ENCODE results near the gene LRRC37A. TPM values are rescaled to one million over a fixed set of nuclear protein-coding genes. Genes with fewer than 3 reads are reported as not detected.
"Not testable (repeated sequence)": the region's sequence is repeated elsewhere in the genome, so short reads cannot be mapped to it uniquely, and the experiment has no call there.

The LRRC37A gene
- total RNA-seq, 6 experiments from 2014 or later = 0.44 to 0.95 (median 0.63) TPM

DNA sequence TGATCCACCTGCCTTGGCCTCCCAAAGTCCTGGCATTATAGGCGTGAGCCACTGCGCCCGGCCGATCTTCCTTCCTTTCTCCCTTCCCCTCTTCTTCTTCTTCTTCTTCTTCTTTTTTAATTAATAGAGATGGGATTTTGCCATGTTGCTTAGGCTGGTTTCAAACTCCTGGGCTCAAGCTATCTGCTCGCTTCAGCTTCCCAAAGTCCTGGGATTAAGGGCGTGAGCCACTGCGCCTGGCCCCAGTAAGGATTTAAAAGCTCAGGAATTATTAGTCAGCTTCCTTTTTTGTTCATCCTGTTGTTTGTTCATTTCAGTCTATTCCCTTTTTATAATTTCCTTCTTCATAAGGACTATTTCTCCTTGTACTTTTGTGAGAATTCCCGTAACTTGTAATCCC is 32.7 kb upstream of the LRRC37A start:
- TF ChIP-seq, protein P1, sequence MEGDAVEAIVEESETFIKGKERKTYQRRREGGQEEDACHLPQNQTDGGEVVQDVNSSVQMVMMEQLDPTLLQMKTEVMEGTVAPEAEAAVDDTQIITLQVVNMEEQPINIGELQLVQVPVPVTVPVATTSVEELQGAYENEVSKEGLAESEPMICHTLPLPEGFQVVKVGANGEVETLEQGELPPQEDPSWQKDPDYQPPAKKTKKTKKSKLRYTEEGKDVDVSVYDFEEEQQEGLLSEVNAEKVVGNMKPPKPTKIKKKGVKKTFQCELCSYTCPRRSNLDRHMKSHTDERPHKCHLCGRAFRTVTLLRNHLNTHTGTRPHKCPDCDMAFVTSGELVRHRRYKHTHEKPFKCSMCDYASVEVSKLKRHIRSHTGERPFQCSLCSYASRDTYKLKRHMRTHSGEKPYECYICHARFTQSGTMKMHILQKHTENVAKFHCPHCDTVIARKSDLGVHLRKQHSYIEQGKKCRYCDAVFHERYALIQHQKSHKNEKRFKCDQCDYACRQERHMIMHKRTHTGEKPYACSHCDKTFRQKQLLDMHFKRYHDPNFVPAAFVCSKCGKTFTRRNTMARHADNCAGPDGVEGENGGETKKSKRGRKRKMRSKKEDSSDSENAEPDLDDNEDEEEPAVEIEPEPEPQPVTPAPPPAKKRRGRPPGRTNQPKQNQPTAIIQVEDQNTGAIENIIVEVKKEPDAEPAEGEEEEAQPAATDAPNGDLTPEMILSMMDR (IDR thresholded peaks at IDR 0.05) = no peak
- TF ChIP-seq POLR2A (IDR thresholded peaks at IDR 0.05) = no peak
- Histone ChIP-seq H3K4me3 (no peak overlapping the region), H3K4me1 (peaks cover 0 to 4% (median 0%) of the 10 kb centered on the region in 4 donors), H3K27me3 (no peaks in the 10 kb centered on the region), H3K27ac (no peak overlapping the region), H3K9me3 (no peaks in the 10 kb centered on the region), H3K36me3 (no peaks in the 10 kb centered on the region)
- intact Hi-C loops (cut with DNase I) = no loop called here
- no peak for DNase-seq
- ATAC-seq = no peak
- WGBS (ENCODE audit: insufficient coverage, low coverage, low lambda C conversion rate, missing lambda C conversion rate) = 89% methylated on average over 5 of the region's 8 CpGs

DNA sequence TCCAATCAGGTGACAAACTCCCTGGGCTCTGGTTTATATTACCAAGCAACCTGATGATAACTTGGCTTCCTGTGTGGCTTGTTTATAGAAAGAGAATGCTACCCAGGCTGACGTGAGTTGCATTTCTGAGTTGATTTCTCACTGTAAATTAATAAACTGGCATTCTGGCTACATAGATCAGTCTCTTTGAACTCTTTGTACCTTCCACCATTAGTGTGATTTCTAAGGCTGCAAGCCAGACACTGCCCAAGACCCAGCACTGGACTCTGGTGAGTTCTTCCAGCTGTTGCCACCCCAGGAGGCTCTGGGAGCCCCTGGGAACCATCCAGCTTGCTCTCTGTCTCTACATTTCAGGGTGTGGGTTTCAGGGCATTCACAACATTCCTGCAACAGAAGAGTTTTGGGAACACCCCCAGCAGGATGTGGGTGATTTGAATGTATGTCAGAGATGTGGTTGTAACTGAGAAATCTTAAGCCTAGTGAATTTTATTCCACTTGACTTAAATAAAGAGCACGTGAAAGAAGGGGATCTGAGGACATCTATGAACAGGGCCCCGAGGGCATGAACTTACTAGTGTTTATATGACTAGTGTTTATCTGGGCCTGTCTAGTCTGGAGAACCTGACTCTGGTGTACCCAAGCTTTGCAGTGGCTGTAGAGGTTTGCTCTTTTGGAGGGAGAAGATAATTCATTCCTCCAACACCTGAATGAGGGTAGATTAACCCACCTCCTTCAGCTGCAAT is 30.3 kb upstream of the LRRC37A start:
- ATAC-seq = no peak
- Histone ChIP-seq H3K27ac (no peak overlapping the region), H3K4me1 (peaks cover 0 to 4% (median 0%) of the 10 kb centered on the region in 4 donors), H3K36me3 (no peaks in the 10 kb centered on the region), H3K4me3 (no peak overlapping the region), H3K27me3 (no peaks in the 10 kb centered on the region), H3K9me3 (no peaks in the 10 kb centered on the region)
- no peak for DNase-seq
- TF ChIP-seq, protein P1 (IDR thresholded peaks at IDR 0.05) = no peak
- no peak for TF ChIP-seq POLR2A (IDR thresholded peaks at IDR 0.05)
- intact Hi-C loops (cut with DNase I) = no loop called here
- WGBS (ENCODE audit: insufficient coverage, low coverage, low lambda C conversion rate, missing lambda C conversion rate) = 58% methylated on average over 3 of the region's 3 CpGs

DNA sequence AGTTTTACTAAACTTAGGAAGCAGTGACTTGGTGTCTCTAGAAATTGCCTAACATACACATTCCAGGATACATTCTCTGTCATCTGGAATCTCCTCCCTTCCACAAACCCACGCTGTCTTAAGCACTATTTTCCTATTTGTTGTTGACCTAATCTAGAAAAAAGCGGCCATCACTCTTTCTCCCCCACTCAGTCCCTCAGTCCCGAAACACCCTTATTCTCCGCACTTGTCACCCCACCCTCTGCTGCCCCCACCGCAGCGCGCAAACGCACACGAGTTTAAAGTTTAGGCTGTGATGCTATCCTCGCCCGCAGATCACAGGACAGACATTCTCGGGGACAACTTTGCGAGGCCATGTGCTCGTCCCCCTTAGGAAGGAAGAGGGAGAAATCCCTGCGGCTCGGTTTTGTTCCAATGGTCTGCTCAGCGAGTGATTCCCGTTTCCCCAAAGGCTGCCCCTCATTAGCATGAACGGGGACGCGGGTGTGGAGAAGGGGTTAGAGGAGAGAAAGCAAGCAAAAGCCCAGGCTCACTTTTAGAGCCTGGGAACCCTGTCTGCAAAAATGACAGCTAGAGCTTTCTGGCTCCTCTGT is 28.8 kb upstream of the LRRC37A start:
- H3K4me3 ChIP-seq = peak overlapping the region; percentile 40 to 60 (median 48)
- H3K27ac ChIP-seq = peak overlapping the region; percentile 66 to 80 (median 76)
- H3K27me3 ChIP-seq; H3K36me3 ChIP-seq; H3K4me1 ChIP-seq; H3K9me3 ChIP-seq; intact Hi-C loops (cut with DNase I); DNase-seq: not testable (repeated sequence)
- peak in 2 of 4 donors; percentile 5 to 21 for ATAC-seq
- WGBS (ENCODE audit: insufficient coverage, low coverage, low lambda C conversion rate, missing lambda C conversion rate) = 26% methylated on average over 18 of the region's 21 CpGs

DNA sequence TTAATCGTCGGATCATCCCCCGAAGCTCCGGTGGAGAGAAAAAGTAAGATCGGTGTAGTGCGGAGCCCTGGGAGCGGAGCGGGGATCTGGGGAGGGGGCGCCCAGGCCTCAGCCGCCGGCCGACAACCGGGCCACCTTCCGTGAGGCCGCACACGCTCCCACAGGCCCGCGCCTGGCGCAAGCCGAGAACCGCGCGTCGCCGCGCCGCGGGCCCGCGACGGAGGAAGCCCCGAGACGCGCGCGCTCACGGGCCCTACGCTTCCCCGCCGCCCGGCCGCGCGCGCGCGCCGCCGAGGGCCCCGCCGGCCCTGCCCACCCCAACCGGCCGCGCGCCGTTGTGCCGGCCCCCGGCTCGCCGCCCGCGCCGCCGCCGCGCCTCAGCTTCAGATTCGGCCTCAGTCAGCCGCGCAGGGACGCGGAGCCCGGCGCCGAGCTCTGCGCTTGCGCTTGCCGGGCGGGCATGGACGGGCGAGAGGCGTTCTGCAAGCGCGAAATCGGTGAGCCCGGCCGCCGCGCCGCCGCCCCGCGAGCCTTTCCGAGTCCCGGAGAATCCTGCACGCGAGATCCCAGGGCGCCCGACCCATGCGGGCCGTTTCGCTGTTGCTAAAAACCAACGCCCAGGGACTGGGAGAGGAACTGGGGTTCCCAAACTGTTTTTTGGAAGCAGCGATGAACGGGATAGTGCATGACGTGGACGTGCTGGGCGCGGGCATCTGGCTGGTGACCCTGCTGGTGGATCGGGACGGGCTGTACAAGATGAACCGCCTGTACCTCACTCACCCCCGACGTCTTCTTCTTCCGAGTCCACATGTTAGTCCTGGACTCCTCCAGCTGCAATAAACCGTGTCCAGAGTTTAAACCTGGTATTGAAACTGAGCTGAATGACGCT is 28.0 kb upstream of the LRRC37A start:
- TF ChIP-seq POLR2A (IDR thresholded peaks at IDR 0.05) = peak; percentile 70
- TF ChIP-seq, protein P1 (IDR thresholded peaks at IDR 0.05) = no peak
- WGBS (ENCODE audit: insufficient coverage, low coverage, low lambda C conversion rate, missing lambda C conversion rate) = 1% methylated on average over 20 of the region's 116 CpGs

More for the DNA sequence above, 28.0 kb upstream of the LRRC37A start:
- Histone ChIP-seq H3K4me3 (peak overlapping the region; percentile 73 to 84 (median 81)), H3K27me3 (no peaks in the 10 kb centered on the region), H3K27ac (peak overlapping the region; percentile 81 to 85 (median 82)), H3K4me1 (peaks cover 0 to 4% (median 0%) of the 10 kb centered on the region in 4 donors), H3K36me3 (no peaks in the 10 kb centered on the region), H3K9me3 (no peaks in the 10 kb centered on the region)
- peak; percentile 87 to 96 (median 93) for ATAC-seq
- intact Hi-C loops (cut with DNase I) = no loop called here
- peak; percentile 88 to 94 (median 89) for DNase-seq

Measured in right lobe of liver (tissue), 6 donors.